CD4-positive, alpha-beta T cell treated with Interleukin-15 for 4 hours (primary cell): ENCODE results near the gene HES4.
A peak's percentile ranks its signal among the peaks of the same experiment; 100 is the strongest.
"Not testable (repeated sequence)": the region's sequence is repeated elsewhere in the genome, so short reads cannot be mapped to it uniquely, and the experiment has no call there.

ENCODE experiments used
- DNase-seq: peaks from one replicate; pipeline ENCODE4 v3.0.0-alpha.2; 2020; ENCODE audit warnings: low spot score

HES4 gene

GRCh38 chr1:997993-998744 lies 1.7 kb downstream of the HES4 start:
- DNase-seq = no peak

- DNase-seq = no peak
Measured at GRCh38 chr1:997713-997992, 2.2 kb downstream of the HES4 start.

- DNase-seq = no peak
Measured at GRCh38 chr1:996851-997712, 2.8 kb downstream of the HES4 start.

- DNase-seq = no peak
Measured at GRCh38 chr1:995665-996633, 3.9 kb downstream of the HES4 start.

- DNase-seq = not testable (repeated sequence)
Measured at GRCh38 chr1:994546-994945, 5.4 kb downstream of the HES4 start.

- no peak for DNase-seq
Measured at GRCh38 chr1:993379-993995, 6.4 kb downstream of the HES4 start.

GRCh38 chr1:992362-992761 lies 7.5 kb downstream of the HES4 start:
- no peak for DNase-seq

- no peak for DNase-seq
Measured at GRCh38 chr1:991895-992294, 8.0 kb downstream of the HES4 start.

GRCh38 chr1:991275-991674 lies 8.6 kb downstream of the HES4 start:
- DNase-seq = not testable (repeated sequence)

- DNase-seq = not testable (repeated sequence)
Measured at GRCh38 chr1:988061-988460, 11.8 kb downstream of the HES4 start.

GRCh38 chr1:985126-985525 lies 14.8 kb downstream of the HES4 start:
- DNase-seq = no peak

- no peak for DNase-seq
Measured at GRCh38 chr1:984476-984814, 15.5 kb downstream of the HES4 start.

- peak; percentile 53 for DNase-seq
Measured at GRCh38 chr1:983798-984475, 16.0 kb downstream of the HES4 start.

- no peak for DNase-seq
Measured at GRCh38 chr1:982765-983436, 17.0 kb downstream of the HES4 start.

GRCh38 chr1:981955-982558 lies 17.8 kb downstream of the HES4 start, which contains the start of gene PERM1:
TSS of gene PERM1 (minus strand) at chr1:982093. CDS start at chr1:981029, 1,064 bp downstream.
- DNase-seq = no peak

- DNase-seq = no peak
Measured at GRCh38 chr1:981491-981954, 18.4 kb downstream of the HES4 start.

GRCh38 chr1:980602-981395 lies 19.1 kb downstream of the HES4 start:
- DNase-seq = no peak

- DNase-seq = no peak
Measured at GRCh38 chr1:980137-980571, 19.7 kb downstream of the HES4 start.

- no peak for DNase-seq
Measured at GRCh38 chr1:979744-980072, 20.2 kb downstream of the HES4 start.
